Superior temporal gyrus (tissue), 1 donor: ENCODE results near the gene LHX3.
"Not testable (repeated sequence)": the region's sequence is repeated elsewhere in the genome, so short reads cannot be mapped to it uniquely, and the experiment has no call there.

Source experiments
- DNase-seq: peaks from one replicate; pipeline ENCODE4 v3.0.0-alpha.2; 2016; ENCODE audit errors: extremely low spot score

The LHX3 gene

DNA sequence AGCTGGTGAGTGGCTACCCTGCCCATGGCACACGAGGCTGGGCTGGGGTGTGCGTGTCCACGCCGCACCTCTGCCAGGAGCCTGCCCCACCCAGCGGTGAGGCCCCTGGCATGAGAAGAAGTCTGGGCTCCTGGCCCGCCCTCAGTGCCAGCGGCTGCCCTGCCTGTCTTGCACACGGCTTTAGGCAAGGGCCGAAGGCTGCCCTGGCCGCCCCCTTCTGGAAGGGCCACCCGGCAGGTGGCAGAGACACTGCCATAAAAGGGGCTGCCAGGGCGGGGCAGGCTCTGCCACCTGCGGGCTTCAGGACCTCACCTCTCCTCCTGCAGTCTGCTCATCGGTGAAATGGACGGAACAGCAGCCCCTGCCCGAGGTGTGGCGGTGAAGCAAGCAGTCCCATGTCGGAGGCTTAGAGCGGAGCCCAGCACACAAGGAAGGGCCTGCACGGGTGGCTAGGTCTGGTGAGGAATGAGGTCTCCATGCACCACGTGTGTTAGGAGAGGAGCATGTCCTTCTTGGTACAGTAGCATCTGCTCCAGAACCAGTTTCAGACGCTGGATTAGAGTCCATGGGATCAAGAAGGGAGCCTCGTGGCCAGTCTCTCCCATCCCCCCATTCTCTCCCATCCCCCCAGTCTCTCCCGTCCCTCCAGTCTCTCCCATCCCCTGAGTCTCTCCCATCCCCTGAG is 51.4 kb downstream of the LHX3 start:
- DNase-seq: no peak

DNA sequence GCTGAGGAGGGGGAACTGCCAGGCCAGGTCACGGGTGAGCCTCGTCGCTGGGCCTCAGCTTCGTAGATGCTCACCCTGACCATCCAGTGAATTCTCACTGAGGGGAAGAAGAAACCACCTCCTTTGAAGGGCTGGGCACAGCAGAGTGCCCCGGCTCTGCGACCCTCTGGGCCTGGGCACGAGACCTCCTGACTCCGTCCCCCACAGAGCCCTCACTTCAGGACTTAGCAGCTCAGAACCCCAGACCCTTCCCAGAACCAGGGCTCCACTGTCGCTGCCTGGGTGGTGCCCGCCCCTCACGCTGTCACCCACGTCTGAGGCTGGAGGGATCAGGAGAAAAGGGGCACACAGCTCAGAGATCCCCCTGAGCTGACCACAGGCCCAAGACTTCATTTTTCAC is 52.0 kb downstream of the LHX3 start:
- DNase-seq: no peak

GRCh38 chr9:136152543-136152866 is 52.4 kb downstream of the LHX3 start:
- no peak for DNase-seq

DNA sequence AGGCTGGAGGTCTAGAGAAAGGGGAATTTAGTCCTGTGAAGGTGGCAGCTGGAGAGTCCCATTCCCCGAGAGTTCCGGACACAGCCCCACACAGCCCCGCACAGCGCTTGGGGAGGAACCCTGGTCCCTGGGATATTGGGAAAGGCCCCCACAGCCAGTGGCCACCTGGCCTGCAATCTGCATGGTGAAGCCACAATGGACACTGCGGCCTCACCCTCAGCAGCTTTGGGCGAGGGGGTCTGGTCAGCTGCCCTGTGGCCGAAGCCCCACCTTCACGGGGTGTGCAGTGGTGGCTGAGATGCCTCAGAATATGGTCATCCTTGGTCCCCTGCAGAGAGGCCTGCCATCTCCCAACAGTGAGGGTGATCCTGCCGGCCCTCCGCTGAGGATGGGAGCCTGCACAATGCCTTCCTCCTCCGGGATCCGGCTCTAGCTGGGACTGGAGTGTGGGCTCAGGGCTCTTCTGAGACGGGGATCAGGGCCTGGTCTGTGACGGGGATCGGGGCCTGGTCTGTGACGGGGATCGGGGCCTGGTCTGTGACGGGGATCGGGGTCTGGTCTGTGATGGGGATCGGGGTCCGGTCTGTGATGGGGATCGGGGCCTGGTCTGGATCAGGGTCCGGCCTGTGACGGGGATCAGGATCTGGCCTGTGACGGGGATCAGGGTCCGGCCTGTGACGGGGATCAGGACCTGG is 52.9 kb downstream of the LHX3 start:
- no peak for DNase-seq

- no peak for DNase-seq
Observed at GRCh38 chr9:136151214-136151804, 53.6 kb downstream of the LHX3 start.

DNA sequence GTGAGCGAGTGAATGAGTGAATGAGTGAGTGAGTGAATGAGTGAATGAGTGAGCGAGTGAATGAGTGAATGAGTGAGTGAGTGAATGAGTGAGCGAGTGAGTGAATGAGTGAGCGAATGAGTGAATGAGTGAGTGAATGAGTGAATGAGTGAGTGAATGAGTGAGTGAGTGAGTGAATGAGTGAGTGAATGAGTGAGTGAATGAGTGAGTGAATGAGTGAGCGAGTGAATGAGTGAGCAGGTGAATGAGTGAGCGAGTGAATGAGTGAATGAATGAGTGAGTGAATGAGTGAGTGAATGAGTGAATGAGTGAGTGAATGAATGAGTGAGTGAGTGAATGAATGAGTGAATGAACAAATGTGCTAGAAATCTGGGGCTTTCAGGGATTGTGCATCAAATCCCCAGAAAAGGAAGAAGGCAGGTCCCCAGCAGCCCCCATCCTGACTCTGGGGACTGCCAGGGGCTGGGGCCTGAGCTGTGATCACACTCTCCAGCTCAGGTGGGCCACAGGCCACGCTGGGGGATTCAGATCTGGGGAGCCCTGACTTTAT is 54.2 kb downstream of the LHX3 start:
- not testable (repeated sequence) for DNase-seq

- DNase-seq: no peak
Observed at GRCh38 chr9:136149853-136150252, 55.1 kb downstream of the LHX3 start.

- no peak for DNase-seq
Observed at GRCh38 chr9:136149337-136149736, 55.6 kb downstream of the LHX3 start.

GRCh38 chr9:136148766-136149165 is 56.2 kb downstream of the LHX3 start:
- DNase-seq: no peak

GRCh38 chr9:136147890-136148714 is 56.8 kb downstream of the LHX3 start:
- DNase-seq: no peak

GRCh38 chr9:136147038-136147889 is 57.7 kb downstream of the LHX3 start:
- no peak for DNase-seq
